Activated T-cell treated with anti-CD3 and anti-CD28 coated beads, Interleukin-2, amount 50 U/mL, for 24 hours (primary cell): ENCODE measurements around the gene ZNF367.
"Not testable (repeated sequence)": the region's sequence is repeated elsewhere in the genome, so short reads cannot be mapped to it uniquely, and the experiment has no call there.

ENCODE experiments used
- DNase-seq: peaks from one replicate; pipeline ENCODE4 v3.0.0-alpha.2; 2020
- H3K27ac Mint-ChIP-seq: 2 replicates; pipeline ENCODE4 v1.8.0; 2020; ENCODE audit warnings: mild to moderate bottlenecking, mixed read lengths
- H3K27me3 Mint-ChIP-seq: 2 replicates; pipeline ENCODE4 v1.8.0; 2020; ENCODE audit warnings: mixed read lengths
- H3K36me3 Mint-ChIP-seq: 2 replicates; pipeline ENCODE4 v1.8.0; 2020; ENCODE audit warnings: low read depth, mixed read lengths
- H3K4me1 Mint-ChIP-seq: 2 replicates; pipeline ENCODE4 v1.8.0; 2020; ENCODE audit warnings: low read depth, mixed read lengths
- H3K4me3 Mint-ChIP-seq: 2 replicates; pipeline ENCODE4 v1.8.0; 2020; ENCODE audit warnings: mild to moderate bottlenecking, moderate library complexity, mixed read lengths
- H3K9me3 Mint-ChIP-seq: 2 replicates; pipeline ENCODE4 v1.8.0; 2020; ENCODE audit warnings: mixed read lengths

Gene ZNF367

DNA sequence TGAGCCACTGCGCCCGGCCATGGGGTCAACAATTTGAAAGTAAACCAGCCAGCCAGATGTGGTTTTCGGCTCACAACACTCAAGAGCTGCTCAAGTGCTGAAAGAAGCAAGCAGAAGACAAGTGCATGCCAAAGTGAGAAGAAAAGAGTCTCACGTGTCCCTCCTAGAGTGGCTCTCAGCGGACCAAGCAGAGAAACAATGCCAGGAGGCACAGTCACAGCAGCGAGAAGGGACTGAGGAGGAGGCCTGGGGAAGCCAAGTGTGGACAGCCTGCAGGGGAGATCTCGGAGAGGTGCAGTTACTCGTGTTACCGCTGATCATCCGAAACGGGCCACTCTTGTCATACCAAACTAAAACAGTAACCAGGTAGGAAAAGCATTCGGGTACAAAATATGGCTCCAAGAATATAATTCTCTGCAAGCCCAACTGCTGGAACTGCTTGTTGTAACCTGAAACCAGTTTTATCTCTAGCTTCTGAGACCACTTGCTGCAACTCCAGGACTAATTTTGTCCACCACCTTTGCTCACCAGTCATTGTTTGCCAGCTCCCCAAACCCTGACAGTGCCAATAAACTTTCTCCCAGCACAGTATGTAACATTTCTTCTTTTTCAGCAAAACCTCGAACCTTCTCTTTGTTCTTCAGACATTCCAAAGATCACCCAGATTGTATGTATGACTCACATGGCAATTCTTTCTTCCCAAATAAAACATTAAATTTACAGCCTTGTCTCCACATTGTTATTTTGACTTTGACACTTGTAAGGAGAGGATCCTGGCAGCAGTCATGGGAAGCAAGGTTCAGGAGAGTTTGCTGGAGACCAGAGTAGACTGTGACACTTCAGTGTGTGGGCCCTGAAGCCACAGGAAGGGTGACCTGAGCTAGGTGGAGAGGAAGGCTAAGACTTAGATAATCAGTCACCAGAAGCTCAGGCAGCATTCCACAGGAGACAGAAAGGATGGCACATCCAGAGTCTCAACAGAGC lies 41.0 kb downstream of the ZNF367 start:
- H3K27ac Mint-ChIP-seq = no peak overlapping the region
- H3K4me3 Mint-ChIP-seq = no peak overlapping the region
- peaks cover 17% of the 10 kb centered on the region for H3K4me1 Mint-ChIP-seq
- no peaks in the 10 kb centered on the region for H3K9me3 Mint-ChIP-seq
- no peaks in the 10 kb centered on the region for H3K27me3 Mint-ChIP-seq
- no peak for DNase-seq
- H3K36me3 Mint-ChIP-seq = no peaks in the 10 kb centered on the region

DNA sequence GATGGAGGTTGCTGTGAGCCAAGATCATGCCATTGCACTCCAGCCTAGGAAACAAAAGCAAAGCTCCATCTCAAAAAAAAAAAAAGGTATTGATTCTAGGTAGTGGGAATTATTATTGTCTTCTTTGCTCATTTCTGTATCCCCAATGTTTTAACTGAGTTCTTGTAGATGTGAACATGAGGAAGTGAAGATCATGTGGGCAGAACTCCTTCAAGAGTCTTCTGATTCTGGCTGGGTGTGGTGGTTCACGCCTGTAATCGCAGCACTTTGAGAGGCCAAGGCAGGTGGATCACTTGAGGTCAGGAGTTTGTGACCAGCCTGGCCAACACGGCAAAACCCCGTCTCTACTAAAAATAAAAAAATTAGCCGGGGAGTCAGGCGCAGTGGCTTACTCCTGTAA lies 42.7 kb downstream of the ZNF367 start:
- not testable (repeated sequence) for H3K27ac Mint-ChIP-seq, H3K27me3 Mint-ChIP-seq, DNase-seq, H3K9me3 Mint-ChIP-seq, H3K4me1 Mint-ChIP-seq, H3K4me3 Mint-ChIP-seq, H3K36me3 Mint-ChIP-seq

DNA sequence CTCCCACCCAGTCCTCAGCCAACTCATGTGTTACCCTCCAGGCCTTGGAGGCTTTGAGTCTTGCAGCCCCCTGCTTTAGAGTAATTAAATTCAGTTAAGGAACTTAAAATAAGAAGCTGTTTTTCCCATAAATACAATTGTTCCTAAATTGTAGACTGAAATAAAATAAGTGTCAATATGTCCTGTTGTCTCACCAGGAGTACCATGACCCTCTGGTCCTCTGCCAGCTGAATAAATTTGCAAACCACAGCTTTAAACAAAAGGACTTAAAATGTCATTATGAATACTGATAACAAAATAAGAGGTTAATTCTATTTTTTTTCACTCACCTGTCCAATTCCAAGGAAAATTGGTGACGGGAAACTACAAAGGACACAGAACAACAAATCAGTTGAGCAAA lies 50.2 kb downstream of the ZNF367 start:
- Mint-ChIP-seq H3K27ac (no peak overlapping the region), H3K4me3 (no peak overlapping the region), H3K27me3 (no peaks in the 10 kb centered on the region), H3K4me1 (no peaks in the 10 kb centered on the region), H3K36me3 (peaks cover 8% of the 10 kb centered on the region), H3K9me3 (no peaks in the 10 kb centered on the region)
- no peak for DNase-seq

DNA sequence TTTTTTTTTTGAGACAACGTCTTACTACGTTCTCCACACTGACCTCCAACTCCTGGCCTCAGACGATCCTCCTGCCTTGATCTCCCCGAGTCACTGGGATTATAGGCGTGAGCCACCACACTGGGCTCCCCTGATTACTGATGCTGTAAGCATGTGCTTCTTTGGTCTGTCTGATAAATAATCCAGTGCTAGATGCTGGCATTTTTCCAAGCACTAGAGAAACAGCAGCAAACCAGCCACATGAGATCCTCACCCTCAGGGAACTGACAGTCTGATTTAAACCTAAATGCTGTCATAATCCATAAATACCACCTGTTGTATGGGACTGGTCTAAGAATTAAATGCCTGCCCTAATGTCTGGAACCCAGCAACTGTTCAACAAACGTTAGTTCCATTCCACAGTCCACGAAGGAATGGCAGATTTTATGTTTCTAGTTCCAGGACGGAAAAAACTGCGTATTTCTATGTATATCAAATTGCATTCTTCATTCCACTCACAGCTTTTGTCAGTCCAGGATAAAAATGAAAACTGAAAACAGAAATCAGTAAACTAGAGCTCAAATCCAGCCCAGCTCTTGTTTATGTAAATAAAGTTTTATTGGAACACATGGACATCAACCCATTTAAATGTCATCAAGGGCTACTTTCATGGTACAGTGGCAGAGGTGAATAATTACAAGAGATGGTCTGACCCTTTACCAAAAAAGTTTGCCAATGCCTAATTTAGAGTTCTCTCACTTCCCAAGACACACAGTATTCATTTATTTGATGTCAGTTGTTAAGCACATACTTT lies 54.8 kb downstream of the ZNF367 start:
- Mint-ChIP-seq H3K27me3 (no peaks in the 10 kb centered on the region), H3K9me3 (no peaks in the 10 kb centered on the region), H3K27ac (no peak overlapping the region), H3K36me3 (peaks cover 20% of the 10 kb centered on the region), H3K4me1 (no peaks in the 10 kb centered on the region), H3K4me3 (no peak overlapping the region)
- DNase-seq = no peak

DNA sequence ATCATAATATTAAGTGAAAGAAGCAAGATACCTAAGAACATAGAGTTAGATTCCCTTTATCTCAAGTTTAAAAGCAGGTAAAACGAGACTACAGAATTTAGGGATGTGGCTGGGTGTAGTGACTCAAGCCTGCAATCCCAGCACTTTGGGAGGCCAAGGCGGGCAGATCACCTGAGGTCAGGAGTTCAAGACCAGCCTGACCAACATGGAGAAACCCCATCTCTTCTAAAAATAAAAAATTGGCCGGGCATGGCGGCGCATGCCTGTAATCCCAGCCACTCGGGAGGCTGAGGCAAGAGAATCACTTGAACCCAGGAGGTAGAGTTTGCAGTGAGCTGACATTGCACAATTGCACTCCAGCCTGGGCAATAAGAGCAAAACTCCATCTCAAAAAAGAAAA lies 56.1 kb downstream of the ZNF367 start:
- not testable (repeated sequence) for H3K4me3 Mint-ChIP-seq, H3K27ac Mint-ChIP-seq, H3K9me3 Mint-ChIP-seq, DNase-seq, H3K4me1 Mint-ChIP-seq, H3K27me3 Mint-ChIP-seq
- peaks cover 21% of the 10 kb centered on the region for H3K36me3 Mint-ChIP-seq

DNA sequence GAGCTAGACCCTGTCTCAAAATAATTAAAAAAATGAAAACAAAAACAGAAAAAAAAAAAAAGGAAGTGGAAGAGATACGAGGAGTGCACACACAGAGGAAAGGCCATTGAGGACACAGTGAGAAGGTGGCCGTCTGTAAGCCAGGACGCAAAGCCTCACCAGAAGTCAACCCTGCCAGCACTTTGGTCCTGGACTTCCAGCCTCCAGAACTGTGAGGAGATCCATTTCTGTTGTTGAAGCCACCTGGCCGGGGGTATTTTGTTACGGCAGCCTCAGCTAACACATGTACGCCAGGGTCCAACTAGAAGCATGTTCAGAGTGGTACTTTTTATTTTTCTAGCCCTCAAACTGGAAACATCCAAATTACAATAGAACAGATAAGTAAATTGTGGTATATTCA lies 56.5 kb downstream of the ZNF367 start:
- DNase-seq = no peak
- Mint-ChIP-seq H3K9me3 (no peaks in the 10 kb centered on the region), H3K36me3 (peaks cover 21% of the 10 kb centered on the region), H3K27ac (no peak overlapping the region), H3K4me3 (no peak overlapping the region), H3K4me1 (no peaks in the 10 kb centered on the region), H3K27me3 (no peaks in the 10 kb centered on the region)

DNA sequence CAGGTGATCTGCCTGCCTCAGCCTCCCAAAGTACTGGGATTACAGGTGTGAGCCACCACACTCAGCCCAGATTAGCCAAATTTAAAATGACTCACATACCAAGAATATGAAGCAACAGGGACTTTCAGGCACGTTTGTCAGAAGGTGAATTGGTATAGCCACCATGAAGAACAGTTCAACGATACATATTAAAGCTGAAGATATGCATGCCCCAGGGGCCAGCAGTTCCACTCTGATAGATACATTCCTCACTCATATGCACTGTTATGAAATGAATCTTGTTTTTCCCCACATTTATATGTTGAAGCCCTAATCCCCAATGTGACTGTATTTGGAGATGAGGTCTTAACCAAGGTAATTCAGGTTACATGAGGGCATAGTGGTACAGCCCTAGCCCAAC lies 57.2 kb downstream of the ZNF367 start:
- Mint-ChIP-seq H3K36me3 (peaks cover 23% of the 10 kb centered on the region), H3K9me3 (no peaks in the 10 kb centered on the region), H3K27ac (no peak overlapping the region), H3K4me3 (no peak overlapping the region), H3K4me1 (no peaks in the 10 kb centered on the region), H3K27me3 (no peaks in the 10 kb centered on the region)
- no peak for DNase-seq

DNA sequence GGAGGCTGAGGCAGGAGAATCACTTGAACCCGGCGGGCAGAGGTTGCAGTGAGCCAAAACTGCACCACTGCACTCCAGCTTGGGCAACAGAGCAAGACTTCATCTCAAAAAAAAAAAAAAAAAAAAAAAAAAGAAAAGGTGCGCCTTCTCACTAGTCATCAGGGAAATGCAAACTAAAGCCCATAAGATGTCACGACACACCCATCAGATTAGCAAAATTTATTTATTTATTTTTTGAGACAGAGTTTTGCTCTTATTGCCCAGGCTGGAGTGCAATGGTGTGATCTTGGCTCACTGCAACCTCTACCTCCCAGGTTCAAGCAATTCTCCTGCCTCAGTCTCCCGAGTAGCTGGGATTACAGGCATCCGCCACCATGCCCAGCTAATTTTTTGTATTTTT lies 57.6 kb downstream of the ZNF367 start:
- peaks cover 25% of the 10 kb centered on the region for H3K36me3 Mint-ChIP-seq

DNA sequence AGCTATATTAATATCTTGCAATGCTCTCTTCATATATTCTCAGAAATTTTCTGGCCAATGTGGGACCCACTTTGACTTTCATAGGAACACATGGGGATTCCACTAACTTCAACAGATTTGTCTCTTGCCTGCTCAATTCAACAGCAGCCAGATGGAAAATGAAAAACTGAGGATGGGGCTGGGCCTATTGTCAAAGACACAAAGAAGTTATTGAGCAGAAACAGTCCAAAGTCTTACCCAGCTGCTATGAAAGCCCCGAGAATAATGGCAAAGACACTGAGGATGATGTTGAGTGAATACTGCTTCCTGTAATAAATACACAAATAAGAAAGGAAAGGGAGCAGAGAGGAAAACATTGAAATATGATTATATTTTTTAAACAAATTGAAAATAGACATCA lies 67.3 kb downstream of the ZNF367 start:
- H3K9me3 Mint-ChIP-seq = no peaks in the 10 kb centered on the region
- no peaks in the 10 kb centered on the region for H3K4me1 Mint-ChIP-seq
- H3K27ac Mint-ChIP-seq = no peak overlapping the region
- no peak for DNase-seq
- no peaks in the 10 kb centered on the region for H3K27me3 Mint-ChIP-seq
- H3K36me3 Mint-ChIP-seq = peaks cover 1% of the 10 kb centered on the region
- no peak overlapping the region for H3K4me3 Mint-ChIP-seq

More for the DNA sequence above, 57.6 kb downstream of the ZNF367 start:
- not testable (repeated sequence) for H3K27ac Mint-ChIP-seq, DNase-seq, H3K27me3 Mint-ChIP-seq, H3K4me3 Mint-ChIP-seq, H3K4me1 Mint-ChIP-seq, H3K9me3 Mint-ChIP-seq

DNA sequence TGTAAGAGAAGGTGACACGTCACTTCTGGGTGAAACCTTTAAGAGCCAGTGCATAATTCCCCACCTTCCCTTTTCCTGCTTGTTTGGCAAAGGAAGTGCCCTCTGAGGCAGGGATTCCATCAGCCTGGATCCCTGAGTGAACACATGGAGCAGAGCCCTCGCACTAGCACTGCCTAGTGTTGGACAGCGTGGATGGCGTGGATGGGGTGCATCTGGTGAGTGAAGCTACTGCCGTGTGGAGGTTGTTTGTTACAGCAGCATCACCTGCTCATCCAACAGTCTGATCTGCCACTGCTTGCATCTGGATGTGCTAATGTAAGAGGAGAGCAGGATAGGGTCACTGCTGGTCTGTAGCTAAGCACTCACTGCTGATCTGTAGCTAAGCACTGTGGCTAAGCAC lies 69.9 kb downstream of the ZNF367 start:
- Mint-ChIP-seq H3K9me3 (no peaks in the 10 kb centered on the region), H3K27ac (no peak overlapping the region), H3K27me3 (no peaks in the 10 kb centered on the region), H3K36me3 (no peaks in the 10 kb centered on the region), H3K4me1 (no peaks in the 10 kb centered on the region), H3K4me3 (no peak overlapping the region)
- DNase-seq = no peak

DNA sequence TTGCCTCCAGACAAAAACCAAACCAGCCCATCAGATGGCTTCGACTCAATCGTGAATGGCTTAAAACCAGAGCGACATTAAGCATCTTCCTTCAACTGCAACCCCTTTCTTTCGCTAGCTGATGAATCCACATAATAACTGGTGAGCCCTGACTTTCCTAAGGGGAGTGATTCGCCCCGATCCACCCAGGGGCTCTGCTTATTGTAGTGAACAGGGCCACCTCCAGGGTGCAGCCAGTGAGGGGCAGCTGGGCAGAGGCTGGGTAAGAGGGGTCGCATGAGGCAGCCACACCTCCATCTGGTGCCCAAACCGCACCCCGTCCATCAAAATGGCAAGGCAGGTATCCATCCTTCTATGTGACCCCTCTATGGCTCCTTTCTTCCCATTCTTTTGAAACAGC lies 72.6 kb downstream of the ZNF367 start:
- Mint-ChIP-seq H3K36me3 (no peaks in the 10 kb centered on the region), H3K27me3 (no peaks in the 10 kb centered on the region), H3K9me3 (no peaks in the 10 kb centered on the region), H3K4me3 (no peak overlapping the region), H3K27ac (no peak overlapping the region), H3K4me1 (no peaks in the 10 kb centered on the region)
- DNase-seq = no peak

DNA sequence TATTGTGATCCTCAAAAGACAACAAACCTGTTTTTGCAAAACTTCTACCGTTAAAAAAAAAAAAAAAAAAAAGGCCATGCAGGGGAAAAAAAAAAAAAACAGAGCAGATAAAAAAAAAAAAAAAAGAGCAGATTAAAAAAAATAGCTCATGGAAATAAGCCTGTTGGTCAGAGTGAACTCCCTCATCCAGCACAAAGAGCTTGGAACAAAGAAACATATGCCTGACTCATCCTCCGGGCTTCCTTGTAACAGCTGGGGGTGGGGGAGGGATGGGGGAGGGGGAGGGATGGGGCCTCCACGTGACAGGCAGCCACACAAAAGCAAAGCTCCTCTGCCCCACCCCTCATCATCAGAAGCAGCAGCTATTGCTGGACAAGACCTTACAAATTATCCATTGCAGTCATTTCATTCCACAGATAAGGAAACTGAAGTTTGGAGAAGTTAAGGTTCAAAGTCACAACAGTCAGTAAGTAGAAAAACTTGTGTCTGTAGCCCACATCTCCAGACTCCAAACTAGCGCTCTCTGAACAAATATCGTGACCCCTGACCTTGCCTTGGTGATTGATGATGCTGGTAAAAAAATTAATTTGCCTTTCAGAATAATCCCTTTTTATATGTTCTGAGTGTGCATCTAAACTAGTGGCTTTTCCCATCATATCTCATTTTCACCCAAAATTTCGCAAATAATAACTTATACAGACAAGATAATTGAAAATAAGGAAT lies 73.6 kb downstream of the ZNF367 start:
- Mint-ChIP-seq H3K4me1 (peaks cover 6% of the 10 kb centered on the region), H3K36me3 (no peaks in the 10 kb centered on the region), H3K4me3 (no peak overlapping the region), H3K9me3 (no peaks in the 10 kb centered on the region), H3K27ac (no peak overlapping the region), H3K27me3 (no peaks in the 10 kb centered on the region)
- DNase-seq = no peak

DNA sequence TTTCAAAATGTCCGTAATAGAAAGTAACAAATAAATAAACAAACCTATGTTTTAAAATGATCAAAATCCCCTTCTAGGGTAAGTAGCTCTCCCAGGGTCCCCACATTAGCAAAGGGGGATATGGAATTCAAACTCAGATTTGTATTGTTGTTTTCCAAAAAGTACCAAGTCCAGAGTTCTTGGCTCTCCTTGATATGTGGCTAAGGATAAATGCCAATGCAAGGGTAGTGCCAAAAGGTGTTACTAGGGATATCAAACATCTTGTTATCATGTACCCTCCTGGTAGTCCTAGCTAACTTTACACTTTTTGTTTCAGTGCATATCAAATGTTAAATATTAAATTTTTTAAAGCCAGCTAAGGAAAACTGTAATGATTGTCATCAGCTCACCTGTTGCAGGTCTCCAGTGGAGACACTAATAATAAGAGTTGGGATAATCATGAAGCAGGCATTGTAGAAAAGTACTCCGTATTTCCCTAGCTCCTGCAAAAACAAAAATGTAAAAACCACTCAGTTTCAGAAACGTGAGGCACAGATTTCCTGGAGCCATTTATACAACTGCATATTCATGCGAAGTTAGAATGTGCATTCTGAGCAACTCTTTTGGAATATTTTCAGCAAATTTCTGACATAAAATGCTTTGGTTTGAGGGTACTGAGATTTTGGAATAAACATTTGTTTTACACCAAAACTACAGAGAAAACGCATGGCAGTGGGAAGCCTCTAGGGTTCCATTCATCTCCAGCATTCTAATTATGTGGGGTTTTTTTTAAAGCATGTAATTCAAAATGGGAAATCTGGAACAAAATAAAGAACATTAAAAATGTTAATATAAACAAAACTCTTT lies 74.4 kb downstream of the ZNF367 start:
- H3K36me3 Mint-ChIP-seq = no peaks in the 10 kb centered on the region
- DNase-seq = no peak
- H3K27me3 Mint-ChIP-seq = no peaks in the 10 kb centered on the region
- no peak overlapping the region for H3K27ac Mint-ChIP-seq
- no peaks in the 10 kb centered on the region for H3K9me3 Mint-ChIP-seq
- H3K4me1 Mint-ChIP-seq = peaks cover 8% of the 10 kb centered on the region
- no peak overlapping the region for H3K4me3 Mint-ChIP-seq
